Stomach (tissue), 9 donors: ENCODE results near the gene FHAD1. TPM values are rescaled to one million over a fixed set of nuclear protein-coding genes. Genes with fewer than 3 reads are reported as not detected.
A peak's percentile ranks its signal among the peaks of the same experiment; 100 is the strongest.

Experiments used
- DNase-seq, 2 donors: peaks; one replicate each; pipeline versions ENCODE4 v3.0.0 to v3.0.0-alpha.2; 2013 to 2019
- H3K27ac ChIP-seq, 5 donors: fragments of 200-600 bp in 4 of 5; sonication (generic) in 4 of 5; one replicate each; pipeline ENCODE4 v1.5.1; 2013 to 2019; ENCODE audit warnings: mild to moderate bottlenecking in 1 of 5, moderate library complexity in 1 of 5
- H3K27me3 ChIP-seq, 3 donors: fragments of 200-600 bp; sonication (generic); one replicate each; pipeline ENCODE4 v1.5.1; 2017 to 2019; ENCODE audit warnings: mixed run types in 1 of 3
- H3K36me3 ChIP-seq, 4 donors: fragments of 200-600 bp; sonication (generic); 1 replicate in 3 of 4; 2 replicates in 1 of 4; pipeline ENCODE4 v1.5.1; 2016 to 2019
- H3K4me1 ChIP-seq, 4 donors: fragments of 200-600 bp; sonication (generic); one replicate each; pipeline ENCODE4 v1.5.1; 2016 to 2019
- H3K4me3 ChIP-seq, 4 donors: fragments of 200-600 bp; sonication (generic) in 3 of 4; one replicate each; pipeline ENCODE4 v1.5.1; 2016 to 2019; ENCODE audit warnings: mild to moderate bottlenecking in 1 of 4
- H3K9me3 ChIP-seq, 4 donors: fragments of 200-600 bp; sonication (generic); one replicate each; pipeline ENCODE4 v1.5.1; 2016 to 2019
- EP300 ChIP-seq: sonication (generic); formaldehyde crosslinking; IDR thresholded peaks from one replicate; pipeline ENCODE4 v1.6.1; 2017; ENCODE audit warnings: antibody characterized with exemption
- POLR2A ChIP-seq, 4 donors: fragments of 450-650 bp; IDR thresholded peaks; one replicate each; pipeline ENCODE4 v1.6.1; 2016; ENCODE audit warnings: antibody characterized with exemption in 4 of 4, control low read depth in 2 of 4, mild to moderate bottlenecking in 1 of 4, moderate library complexity in 1 of 4
- POLR2AphosphoS5 ChIP-seq, 3 donors: sonication (generic); formaldehyde crosslinking; IDR thresholded peaks; one replicate each; pipeline ENCODE4 v1.6.1; 2016; ENCODE audit warnings: antibody characterized with exemption in 3 of 3
- WGBS, 5 donors: extraction: QIAGEN DNeasy Blood & Tissue Kit in 3 of 5; methylation state at CpG; one replicate each; pipeline versions ENCODE4 v1.1.5 to v1.1.7; 2013 to 2018; 5-methylcytosine and 5-hydroxymethylcytosine counted together
- intact Hi-C: fragments of 100-400 bp; cut with DNase I; formaldehyde crosslinking; loops from one replicate; pipeline ENCODE4 v1.15.1; 2023; ENCODE audit warnings: low total_unique reads
- polyA plus RNA-seq, 3 donors: library from polyadenylated mRNA; stranded (reverse); fragments of 200-250 nt; gene quantifications; one replicate each; pipeline ENCODE4 v1.2.3, GENCODE V29; 2013
- total RNA-seq, 5 donors: library from RNA; depleted of rRNA; stranded (reverse); fragments of >200 nt; gene quantifications; one replicate each; pipeline versions ENCODE4 v1.1.0 to v1.2.3, GENCODE V29; 2014 to 2016
- TF ChIP-seq, protein P1 (sequence below), 7 experiments: fragments of 450-650 bp in 4 of 7; fragments of 200-600 bp in 3 of 7; sonication (generic) in 3 of 7; IDR thresholded peaks; one replicate each; pipeline ENCODE4 v1.5.1; 2016 to 2019; ENCODE audit warnings: antibody characterized with exemption in 7 of 7, control low read depth in 2 of 7, mild to moderate bottlenecking in 1 of 7
- donor health status: healthy with polysubstance abuse.
- donor health status: Bipolar disorder and iron deficiency.
- donor health status: healthy.

Gene FHAD1
- total and polyA plus RNA-seq, 8 donors = 0.38 to 5.1 (median 1.4) TPM; not detected in 2

DNA sequence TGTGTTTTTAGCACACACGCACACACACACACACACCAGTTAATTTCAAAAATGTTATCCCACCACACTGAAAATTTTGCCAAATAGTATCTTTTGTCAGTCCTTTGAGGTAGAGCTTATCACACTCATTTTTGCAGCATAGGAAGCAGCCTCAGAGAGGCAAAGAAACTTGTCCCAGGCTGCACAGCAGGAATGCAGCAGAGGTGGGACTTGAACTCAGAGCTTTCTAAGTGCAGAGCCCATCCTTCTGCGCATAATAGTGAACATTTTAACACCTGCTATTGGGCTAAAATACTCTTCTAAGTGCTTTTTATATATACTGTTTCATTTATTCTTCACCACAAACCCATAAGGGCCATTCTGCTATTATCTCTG, 15.0 kb downstream of the FHAD1 start:
- peaks cover 0 to 35% (median 24%) of the 10 kb centered on the region in 4 donors for H3K4me1 ChIP-seq
- DNase-seq = no peak
- H3K36me3 ChIP-seq = no peaks in the 10 kb centered on the region
- H3K9me3 ChIP-seq = peaks cover 0 to 3% (median 0%) of the 10 kb centered on the region in 4 donors
- H3K27me3 ChIP-seq = no peaks in the 10 kb centered on the region
- no peak overlapping the region for H3K4me3 ChIP-seq
- WGBS, 5 donors = 89 to 97% (median 91%) methylated on average over 2 of the region's 2 CpGs
- TF ChIP-seq EP300 = no peak
- no peak for TF ChIP-seq POLR2A (IDR thresholded peaks at IDR 0.05)
- TF ChIP-seq, protein P1, sequence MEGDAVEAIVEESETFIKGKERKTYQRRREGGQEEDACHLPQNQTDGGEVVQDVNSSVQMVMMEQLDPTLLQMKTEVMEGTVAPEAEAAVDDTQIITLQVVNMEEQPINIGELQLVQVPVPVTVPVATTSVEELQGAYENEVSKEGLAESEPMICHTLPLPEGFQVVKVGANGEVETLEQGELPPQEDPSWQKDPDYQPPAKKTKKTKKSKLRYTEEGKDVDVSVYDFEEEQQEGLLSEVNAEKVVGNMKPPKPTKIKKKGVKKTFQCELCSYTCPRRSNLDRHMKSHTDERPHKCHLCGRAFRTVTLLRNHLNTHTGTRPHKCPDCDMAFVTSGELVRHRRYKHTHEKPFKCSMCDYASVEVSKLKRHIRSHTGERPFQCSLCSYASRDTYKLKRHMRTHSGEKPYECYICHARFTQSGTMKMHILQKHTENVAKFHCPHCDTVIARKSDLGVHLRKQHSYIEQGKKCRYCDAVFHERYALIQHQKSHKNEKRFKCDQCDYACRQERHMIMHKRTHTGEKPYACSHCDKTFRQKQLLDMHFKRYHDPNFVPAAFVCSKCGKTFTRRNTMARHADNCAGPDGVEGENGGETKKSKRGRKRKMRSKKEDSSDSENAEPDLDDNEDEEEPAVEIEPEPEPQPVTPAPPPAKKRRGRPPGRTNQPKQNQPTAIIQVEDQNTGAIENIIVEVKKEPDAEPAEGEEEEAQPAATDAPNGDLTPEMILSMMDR (IDR thresholded peaks at IDR 0.05) = no peak
- no peak for TF ChIP-seq POLR2AphosphoS5 (IDR thresholded peaks at IDR 0.05)
- intact Hi-C loops = no loop called here
- peak overlapping the region in 2 of 5 donors; percentile 48 to 60 for H3K27ac ChIP-seq

DNA sequence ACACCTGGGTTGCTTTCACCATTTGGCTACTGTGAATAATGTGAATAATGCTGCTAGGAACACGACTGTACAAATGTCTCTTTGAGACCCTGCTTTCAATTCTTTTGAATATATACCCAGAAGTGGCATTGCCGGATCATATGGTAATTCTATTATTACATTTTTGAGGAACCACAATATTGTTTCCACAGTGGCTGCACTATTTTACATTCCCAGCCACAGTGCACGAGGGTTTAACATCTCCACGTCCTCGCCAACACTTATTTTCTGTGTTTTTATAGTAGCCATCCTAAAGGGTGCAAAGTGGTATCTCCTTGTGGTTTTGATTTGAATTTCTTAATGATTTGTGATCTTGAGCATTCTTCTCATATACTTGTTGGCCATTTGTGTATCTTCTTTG, 15.7 kb downstream of the FHAD1 start:
- Histone ChIP-seq H3K4me3 (no peak overlapping the region), H3K27me3 (no peaks in the 10 kb centered on the region), H3K9me3 (peaks cover 0 to 3% (median 0%) of the 10 kb centered on the region in 4 donors), H3K36me3 (no peaks in the 10 kb centered on the region), H3K27ac (no peak overlapping the region), H3K4me1 (peaks cover 0 to 35% (median 24%) of the 10 kb centered on the region in 4 donors)
- intact Hi-C loops = no loop called here
- DNase-seq = no peak
- 85 to 95% (median 89%) methylated on average over 5 of the region's 5 CpGs for WGBS, 5 donors
- TF ChIP-seq POLR2AphosphoS5 (IDR thresholded peaks at IDR 0.05) (no peak), EP300 (no peak), POLR2A (IDR thresholded peaks at IDR 0.05) (no peak)
- TF ChIP-seq, protein P1 (IDR thresholded peaks at IDR 0.05) = no peak

DNA sequence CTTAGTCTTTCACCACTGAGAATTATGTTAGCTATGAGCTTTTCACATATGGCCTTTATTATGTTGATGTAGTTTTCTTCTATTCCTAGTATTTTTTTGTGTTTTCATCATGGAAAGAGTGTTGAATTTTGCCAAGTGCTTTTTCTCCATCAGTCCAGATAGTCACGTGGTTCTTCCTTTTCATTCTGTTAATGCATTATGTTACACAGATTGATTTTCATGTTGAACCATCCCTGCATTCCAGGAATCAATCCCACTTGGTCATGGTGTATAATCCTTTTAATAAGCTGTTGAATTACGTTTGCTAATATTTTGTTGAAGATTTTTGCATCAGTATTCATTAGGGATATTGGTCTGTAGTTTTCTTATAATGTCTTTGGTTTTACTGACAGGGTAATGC, 17.7 kb downstream of the FHAD1 start:
- intact Hi-C loops = no loop called here

DNA sequence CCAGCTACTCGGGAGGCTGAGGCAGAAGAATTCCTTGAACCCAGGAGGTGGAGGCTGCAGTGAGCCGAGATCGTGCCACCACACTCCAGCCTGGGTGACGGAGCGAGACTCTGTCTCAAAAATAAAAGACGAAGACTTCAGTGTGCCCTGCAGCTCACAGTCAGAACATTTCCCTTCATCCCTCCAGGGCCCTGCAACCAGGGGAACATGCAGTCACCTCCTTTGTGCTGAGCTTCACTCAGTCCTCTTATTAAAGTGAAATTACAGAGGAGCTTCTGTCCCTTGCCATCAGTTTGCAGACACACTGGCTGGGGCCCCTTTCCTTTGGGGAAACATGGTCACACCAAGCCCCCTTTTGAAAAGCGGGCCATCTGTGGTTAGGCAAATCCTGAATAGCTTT, 24.2 kb downstream of the FHAD1 start:
- no peak for DNase-seq
- TF ChIP-seq, protein P1 (IDR thresholded peaks at IDR 0.05) = no peak
- TF ChIP-seq EP300 (no peak), POLR2A (IDR thresholded peaks at IDR 0.05) (no peak), POLR2AphosphoS5 (IDR thresholded peaks at IDR 0.05) (no peak)
- Histone ChIP-seq H3K4me3 (no peak overlapping the region), H3K27me3 (peaks cover 0 to 5% (median 0%) of the 10 kb centered on the region in 3 donors), H3K36me3 (no peaks in the 10 kb centered on the region), H3K27ac (no peak overlapping the region), H3K4me1 (peaks cover 0 to 13% (median 8%) of the 10 kb centered on the region in 4 donors), H3K9me3 (no peaks in the 10 kb centered on the region)
- 80 to 93% (median 90%) methylated on average over 6 to 7 of the region's 7 CpGs for WGBS, 5 donors
- intact Hi-C loops = no loop called here

More for the DNA sequence above, 17.7 kb downstream of the FHAD1 start:
- Histone ChIP-seq H3K27ac (no peak overlapping the region), H3K36me3 (no peaks in the 10 kb centered on the region), H3K9me3 (peaks cover 0 to 3% (median 0%) of the 10 kb centered on the region in 4 donors), H3K27me3 (no peaks in the 10 kb centered on the region), H3K4me3 (no peak overlapping the region), H3K4me1 (peaks cover 0 to 25% (median 17%) of the 10 kb centered on the region in 4 donors)
- WGBS, 5 donors = 82 to 90% (median 84%) methylated on average over 2 of the region's 2 CpGs
- TF ChIP-seq POLR2AphosphoS5 (IDR thresholded peaks at IDR 0.05) = no peak
- no peak for TF ChIP-seq POLR2A (IDR thresholded peaks at IDR 0.05)
- TF ChIP-seq EP300 = no peak
- TF ChIP-seq, protein P1 (IDR thresholded peaks at IDR 0.05) = no peak
- no peak for DNase-seq
